GM12878 (cell line): Measurements from ENCODE around the gene DYNC1I2. TPM values are rescaled to one million over a fixed set of nuclear protein-coding genes. Genes with fewer than 3 reads are reported as not detected.

Source experiments
- ATAC-seq: fragments of 200-7000 bp; cut with Tn5 transposase; 3 replicates; pipeline ENCODE4 v1.9.1; 2020; ENCODE audit warnings: mild to moderate bottlenecking, moderate library complexity
- BruUV-seq: library from RNA; stranded (reverse); fragments of 400-500 nt; replicated peaks from 2 replicates; lab custom pipeline; 2021; lab: Mats Ljungman, UMichigan
- CTCF ChIA-PET: fragments of 300-600 bp; sonication (Branson Sonifier 250); formaldehyde crosslinking; extraction: SDS; loops from one replicate; lab custom pipeline; 2021; ENCODE audit warnings: inconsistent platforms; lab: Yijun Ruan, JAX
- POLR2A ChIA-PET: fragments of 350-600 bp; formaldehyde crosslinking; extraction: SDS; loops from one replicate; lab custom pipeline; 2021; ENCODE audit warnings: inconsistent platforms; lab: Charles Lee
- RAD21 ChIA-PET: fragments of 300-600 bp; sonication (Branson Sonifier 250); formaldehyde crosslinking; loops from one replicate; lab custom pipeline; 2023; ENCODE audit warnings: antibody characterized with exemption; ENCODE audit not compliant: unreplicated experiment; lab: Charles Lee
- SMC1A ChIA-PET: fragments of 300-600 bp; sonication (Branson Sonifier 250); formaldehyde crosslinking; loops from one replicate; lab custom pipeline; 2023; ENCODE audit not compliant: unreplicated experiment, uncharacterized antibody; lab: Charles Lee
- DNase-seq: peaks from one replicate; pipeline ENCODE4 v3.0.0-alpha.2; 2011; ENCODE audit warnings: low read depth, low spot score
- FAIRE-seq: peaks from 3 replicates; lab custom pipeline; 2011; peaks lifted over from hg19 to GRCh38; lab: Jason Lieb, UNC
- H2AFZ ChIP-seq: 2 replicates; pipeline ENCODE4 v1.6.0; 2011; ENCODE audit warnings: low read depth, low read length, control low read depth; ENCODE audit not compliant: control insufficient read depth
- H3K27ac ChIP-seq: 2 replicates; pipeline ENCODE4 v1.5.1; 2011; ENCODE audit warnings: control low read depth; ENCODE audit not compliant: control insufficient read depth, insufficient read depth
- H3K27me3 ChIP-seq, 2 experiments: replicated peaks in 1 of 2; 2 replicates each; pipeline versions ENCODE4 v1.6.0 to v1.6.1; 2011; ENCODE audit warnings: low read length in 1 of 2; ENCODE audit not compliant: control insufficient read depth in 2 of 2, insufficient read depth in 2 of 2
- H3K36me3 ChIP-seq, 2 experiments: 2 replicates each; pipeline ENCODE4 v1.5.1; 2011; ENCODE audit warnings: low read length in 1 of 2; ENCODE audit not compliant: control insufficient read depth in 2 of 2, insufficient read depth in 2 of 2
- H3K4me1 ChIP-seq: 2 replicates; pipeline ENCODE4 v1.6.1; 2011; ENCODE audit warnings: mild to moderate bottlenecking, low read length, moderate library complexity, mixed read lengths; ENCODE audit not compliant: control insufficient read depth, insufficient read depth
- H3K4me2 ChIP-seq: 2 replicates; pipeline ENCODE4 v1.6.0; 2011; ENCODE audit warnings: control low read depth; ENCODE audit not compliant: control insufficient read depth, insufficient read depth
- H3K4me3 ChIP-seq: fragments of 200-600 bp; sonication (generic); 2 replicates; pipeline ENCODE4 v1.5.1; 2016
- H3K79me2 ChIP-seq: 2 replicates; pipeline ENCODE4 v1.6.0; 2011; ENCODE audit warnings: low read length; ENCODE audit not compliant: control insufficient read depth, insufficient read depth
- H3K9ac ChIP-seq: 2 replicates; pipeline ENCODE4 v1.8.0; 2011; ENCODE audit warnings: low read length, control low read depth, mixed read lengths; ENCODE audit not compliant: control insufficient read depth, insufficient read depth
- H3K9me3 ChIP-seq: replicated peaks from 3 replicates; pipeline ENCODE4 v1.5.1; 2011; ENCODE audit warnings: mild to moderate bottlenecking, low read length; ENCODE audit not compliant: control insufficient read depth, insufficient read depth
- H4K20me1 ChIP-seq: 2 replicates; pipeline ENCODE4 v1.6.0; 2011; ENCODE audit not compliant: control insufficient read depth, insufficient read depth
- ATF2 ChIP-seq: IDR thresholded peaks from 2 replicates; pipeline ENCODE4 v1.6.1; 2012; ENCODE audit warnings: low read length, inconsistent platforms
- BHLHE40 ChIP-seq, 2 experiments: fragments of 450-650 bp in 1 of 2; IDR thresholded peaks; 2 replicates each; pipeline ENCODE4 v1.6.1; 2011 to 2017; ENCODE audit warnings: low read depth in 2 of 2, borderline replicate concordance in 1 of 2, improper control_type of control experiment in 1 of 2, low read length in 1 of 2, mild to moderate bottlenecking in 1 of 2
- CHD4 ChIP-seq: fragments of 200-600 bp; sonication (generic); IDR thresholded peaks from 2 replicates; pipeline ENCODE4 v1.6.1; 2016; ENCODE audit warnings: mild to moderate bottlenecking
- EZH2 ChIP-seq: IDR thresholded peaks from 2 replicates; pipeline ENCODE4 v1.6.1; 2012; ENCODE audit warnings: low read depth, mild to moderate bottlenecking, control low read depth, inconsistent platforms, low read length, borderline replicate concordance; ENCODE audit not compliant: control insufficient read depth
- LARP7 ChIP-seq: fragments of 450-650 bp; IDR thresholded peaks from 2 replicates; pipeline ENCODE4 v1.6.1; 2017; ENCODE audit warnings: mild to moderate bottlenecking
- NR2F1 ChIP-seq: fragments of 450-650 bp; conservative IDR thresholded peaks from 2 replicates; pipeline ENCODE4 v1.6.1; 2017; ENCODE audit warnings: mild to moderate bottlenecking
- PAX5 ChIP-seq: IDR thresholded peaks from 2 replicates; pipeline ENCODE4 v1.6.1; 2011; ENCODE audit warnings: low read depth, low read length, borderline replicate concordance
- SMC3 ChIP-seq: IDR thresholded peaks from 2 replicates; pipeline ENCODE4 v1.6.1; 2011; ENCODE audit warnings: low read length, improper control_type of control experiment, borderline replicate concordance
- ZBTB33 ChIP-seq: fragments of 450-650 bp; IDR thresholded peaks from 2 replicates; pipeline ENCODE4 v1.6.1; 2017; ENCODE audit warnings: mild to moderate bottlenecking
- WGBS: methylation state at CpG from one replicate; pipeline ENCODE4 v1.1.6; 2016; ENCODE audit warnings: low lambda C conversion rate; ENCODE audit not compliant: insufficient replicate concordance, insufficient coverage; ENCODE audit errors: missing lambda C conversion rate; 5-methylcytosine and 5-hydroxymethylcytosine counted together
- in situ Hi-C: fragments of 300-500 bp; cut with MboI; formaldehyde crosslinking; loops from 9 replicates; pipeline ENCODE4 v1.14.3; 2018; ENCODE audit warnings: mixed read lengths
- intact Hi-C: fragments of 100-400 bp; cut with micrococcal nuclease; formaldehyde crosslinking; loops from one replicate; pipeline ENCODE4 v1.14.2; 2022; ENCODE audit not compliant: unreplicated experiment
- polyA plus RNA-seq, 11 experiments: library from polyadenylated mRNA; depleted of rRNA in 4 of 11; unstranded in 6 of 11; stranded (reverse) in 5 of 11; fragments of >200 nt; fragmentation: Nextera tagmentation in 4 of 11; fragmentation: Illumina TruSeq in 1 of 11; extraction: Ambion mirVana in 4 of 11; extraction: Trizol in 1 of 11; gene quantifications; 1 replicate in 1 of 11; 2 replicates in 10 of 11; pipeline versions ENCODE4 v1.2.1 to v1.2.3, GENCODE V29; 2011 to 2016; ENCODE audit warnings: inconsistent platforms in 2 of 11, missing spikeins in 2 of 11, low read depth in 1 of 11
- total RNA-seq, 4 experiments: library from RNA; depleted of rRNA in 3 of 4; stranded (reverse); fragments of >200 nt in 3 of 4; fragmentation: Illumina TruSeq in 1 of 4; extraction: Trizol in 1 of 4; gene quantifications; 2 replicates each; pipeline versions ENCODE4 v1.2.1 to v1.2.3, GENCODE V29; 2013 to 2021
- TF ChIP-seq, protein P1 (sequence below): fragments of 450-650 bp; IDR thresholded peaks from 2 replicates; pipeline ENCODE4 v1.6.1; 2017; ENCODE audit warnings: low read depth, mild to moderate bottlenecking, moderate library complexity
- TF ChIP-seq, protein P2 (sequence below): fragments of 450-650 bp; IDR thresholded peaks from 2 replicates; pipeline ENCODE4 v1.6.1; 2016; ENCODE audit warnings: mild to moderate bottlenecking
- TF ChIP-seq, protein P3 (sequence below): fragments of 450-650 bp; formaldehyde crosslinking; IDR thresholded peaks from 2 replicates; pipeline ENCODE4 v1.4.0; 2022; ENCODE audit warnings: mild to moderate bottlenecking, moderate library complexity

The DYNC1I2 gene
- total and polyA plus RNA-seq, 10 of the 15 experiments (the other 5 are each of a cell fraction or from before 2014, with no cell fraction given): 39.9 to 113 (median 53.5) TPM

DNA sequence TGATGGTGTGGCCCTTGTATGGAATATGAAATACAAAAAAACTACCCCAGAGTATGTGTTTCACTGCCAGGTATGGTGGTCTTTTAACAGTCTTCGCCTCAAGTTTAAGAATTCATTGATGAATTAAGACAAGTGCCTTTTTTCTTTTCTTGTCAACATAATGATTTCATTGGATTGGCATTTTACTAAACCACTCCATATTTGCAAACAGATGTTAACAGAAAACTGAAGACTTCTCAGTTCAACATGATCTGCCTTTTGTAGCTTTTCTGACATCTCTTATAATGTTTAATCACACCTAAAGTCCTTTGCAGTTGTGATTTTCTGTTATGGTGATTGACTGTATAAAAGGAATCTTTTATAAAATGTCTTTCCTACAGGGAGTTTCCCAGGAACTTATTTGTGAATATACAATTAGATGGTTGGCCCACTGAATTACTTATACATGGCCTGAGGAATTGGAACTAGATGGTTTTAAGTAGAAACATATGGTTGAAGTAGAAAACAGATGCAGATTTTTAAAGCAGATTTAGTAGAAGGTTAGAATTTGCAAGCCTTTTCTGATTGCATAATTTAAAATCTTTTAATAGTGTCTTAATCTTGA is 39.7 kb downstream of the DYNC1I2 start:
- H3K4me1 ChIP-seq: no peaks in the 10 kb centered on the region
- H3K9ac ChIP-seq: no peak overlapping the region
- no TSS peak for BruUV-seq
- H3K79me2 ChIP-seq: no peaks in the 10 kb centered on the region
- H4K20me1 ChIP-seq: no peaks in the 10 kb centered on the region
- ChIA-PET CTCF (interaction anchor here (1.3 kb wide), 1 partner anchor 10 kb away, joined by 3 read pairs; no protein-coding TSS in a partner anchor), RAD21 (no interaction called here), POLR2A (no interaction called here), SMC1A (no interaction called here)
- FAIRE-seq (no peak), DNase-seq (no peak), ATAC-seq (no peak)
- H3K9me3 ChIP-seq: no peaks in the 10 kb centered on the region
- no peak overlapping the region for H3K27ac ChIP-seq
- H3K36me3 ChIP-seq: peaks cover 0 to 15% of the 10 kb centered on the region in 2 experiments; a peak in 2 of 4 replicates
- TF ChIP-seq LARP7 (no peak), ZBTB33 (no peak), PAX5 (no peak), ATF2 (no peak), BHLHE40 (IDR thresholded peaks at IDR 0.05; ENCODE audit: borderline replicate concordance in 1 of 2, low read depth in 2 of 2, low read length in 1 of 2) (no peak), SMC3 (no peak), EZH2 (no peak), CHD4 (no peak), NR2F1 (no peak)
- TF ChIP-seq, protein P1, sequence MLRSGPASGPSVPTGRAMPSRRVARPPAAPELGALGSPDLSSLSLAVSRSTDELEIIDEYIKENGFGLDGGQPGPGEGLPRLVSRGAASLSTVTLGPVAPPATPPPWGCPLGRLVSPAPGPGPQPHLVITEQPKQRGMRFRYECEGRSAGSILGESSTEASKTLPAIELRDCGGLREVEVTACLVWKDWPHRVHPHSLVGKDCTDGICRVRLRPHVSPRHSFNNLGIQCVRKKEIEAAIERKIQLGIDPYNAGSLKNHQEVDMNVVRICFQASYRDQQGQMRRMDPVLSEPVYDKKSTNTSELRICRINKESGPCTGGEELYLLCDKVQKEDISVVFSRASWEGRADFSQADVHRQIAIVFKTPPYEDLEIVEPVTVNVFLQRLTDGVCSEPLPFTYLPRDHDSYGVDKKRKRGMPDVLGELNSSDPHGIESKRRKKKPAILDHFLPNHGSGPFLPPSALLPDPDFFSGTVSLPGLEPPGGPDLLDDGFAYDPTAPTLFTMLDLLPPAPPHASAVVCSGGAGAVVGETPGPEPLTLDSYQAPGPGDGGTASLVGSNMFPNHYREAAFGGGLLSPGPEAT: no peak
- TF ChIP-seq, protein P2, sequence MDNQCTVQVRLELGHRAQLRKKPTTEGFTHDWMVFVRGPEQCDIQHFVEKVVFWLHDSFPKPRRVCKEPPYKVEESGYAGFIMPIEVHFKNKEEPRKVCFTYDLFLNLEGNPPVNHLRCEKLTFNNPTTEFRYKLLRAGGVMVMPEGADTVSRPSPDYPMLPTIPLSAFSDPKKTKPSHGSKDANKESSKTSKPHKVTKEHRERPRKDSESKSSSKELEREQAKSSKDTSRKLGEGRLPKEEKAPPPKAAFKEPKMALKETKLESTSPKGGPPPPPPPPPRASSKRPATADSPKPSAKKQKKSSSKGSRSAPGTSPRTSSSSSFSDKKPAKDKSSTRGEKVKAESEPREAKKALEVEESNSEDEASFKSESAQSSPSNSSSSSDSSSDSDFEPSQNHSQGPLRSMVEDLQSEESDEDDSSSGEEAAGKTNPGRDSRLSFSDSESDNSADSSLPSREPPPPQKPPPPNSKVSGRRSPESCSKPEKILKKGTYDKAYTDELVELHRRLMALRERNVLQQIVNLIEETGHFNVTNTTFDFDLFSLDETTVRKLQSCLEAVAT: no peak
- TF ChIP-seq, protein P3, sequence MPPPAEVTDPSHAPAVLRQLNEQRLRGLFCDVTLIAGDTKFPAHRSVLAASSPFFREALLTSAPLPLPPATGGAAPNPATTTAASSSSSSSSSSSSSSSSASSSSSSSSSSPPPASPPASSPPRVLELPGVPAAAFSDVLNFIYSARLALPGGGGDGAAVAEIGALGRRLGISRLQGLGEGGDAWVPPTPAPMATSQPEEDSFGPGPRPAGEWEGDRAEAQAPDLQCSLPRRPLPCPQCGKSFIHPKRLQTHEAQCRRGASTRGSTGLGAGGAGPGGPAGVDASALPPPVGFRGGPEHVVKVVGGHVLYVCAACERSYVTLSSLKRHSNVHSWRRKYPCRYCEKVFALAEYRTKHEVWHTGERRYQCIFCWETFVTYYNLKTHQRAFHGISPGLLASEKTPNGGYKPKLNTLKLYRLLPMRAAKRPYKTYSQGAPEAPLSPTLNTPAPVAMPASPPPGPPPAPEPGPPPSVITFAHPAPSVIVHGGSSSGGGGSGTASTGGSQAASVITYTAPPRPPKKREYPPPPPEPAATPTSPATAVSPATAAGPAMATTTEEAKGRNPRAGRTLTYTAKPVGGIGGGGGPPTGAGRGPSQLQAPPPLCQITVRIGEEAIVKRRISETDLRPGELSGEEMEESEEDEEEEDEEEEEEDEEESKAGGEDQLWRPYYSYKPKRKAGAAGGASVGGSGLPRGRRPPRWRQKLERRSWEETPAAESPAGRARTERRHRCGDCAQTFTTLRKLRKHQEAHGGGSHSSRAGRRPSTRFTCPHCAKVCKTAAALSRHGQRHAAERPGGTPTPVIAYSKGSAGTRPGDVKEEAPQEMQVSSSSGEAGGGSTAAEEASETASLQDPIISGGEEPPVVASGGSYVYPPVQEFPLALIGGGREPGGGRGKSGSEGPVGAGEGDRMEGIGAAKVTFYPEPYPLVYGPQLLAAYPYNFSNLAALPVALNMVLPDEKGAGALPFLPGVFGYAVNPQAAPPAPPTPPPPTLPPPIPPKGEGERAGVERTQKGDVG (CRISPR knock-in tag): no peak
- no peaks in the 10 kb centered on the region for H3K27me3 ChIP-seq
- H3K4me2 ChIP-seq: no peak overlapping the region
- no peak overlapping the region for H3K4me3 ChIP-seq
- WGBS: 100% methylated on average over 1 of the region's 1 CpG
- H2AFZ ChIP-seq: no peak overlapping the region
- in situ Hi-C loops: no loop called here
- intact Hi-C loops: no loop called here
